UCSD-AML1 (cell line): Measurements from ENCODE around the gene ETFA.
A peak's percentile ranks its signal among the peaks of the same experiment; 100 is the strongest.

Source experiments
- DNase-seq: peaks from one replicate; lab custom pipeline; 2025; ENCODE audit not compliant: unreplicated experiment; lab: John Stamatoyannopoulos, UW

The ETFA gene

GRCh38 chr15:76340803-76341365, 29.6 kb upstream of the ETFA start:
- no peak for DNase-seq

DNA sequence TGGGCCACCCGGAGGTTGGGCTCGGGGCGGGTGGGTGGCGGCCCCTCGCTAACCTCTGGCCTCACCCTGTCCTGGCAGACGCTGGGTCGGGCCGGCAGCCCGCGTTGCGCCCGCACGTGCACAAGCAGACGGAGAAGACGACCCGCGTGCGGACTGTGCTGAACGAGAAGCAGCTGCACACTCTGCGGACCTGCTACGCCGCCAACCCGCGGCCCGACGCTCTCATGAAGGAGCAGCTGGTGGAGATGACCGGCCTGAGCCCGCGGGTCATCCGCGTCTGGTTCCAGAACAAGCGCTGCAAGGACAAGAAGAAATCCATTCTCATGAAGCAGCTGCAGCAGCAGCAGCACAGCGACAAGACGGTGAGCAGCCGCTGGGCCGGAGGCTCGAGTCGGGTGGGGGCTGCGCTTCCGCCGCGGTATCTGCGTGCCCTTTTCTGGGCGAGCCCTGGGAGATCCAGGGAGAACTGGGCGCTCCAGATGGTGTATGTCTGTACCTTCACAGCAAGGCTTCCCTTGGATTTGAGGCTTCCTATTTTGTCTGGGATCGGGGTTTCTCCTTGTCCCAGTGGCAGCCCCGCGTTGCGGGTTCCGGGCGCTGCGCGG, 29.0 kb upstream of the ETFA start:
- no peak for DNase-seq

DNA sequence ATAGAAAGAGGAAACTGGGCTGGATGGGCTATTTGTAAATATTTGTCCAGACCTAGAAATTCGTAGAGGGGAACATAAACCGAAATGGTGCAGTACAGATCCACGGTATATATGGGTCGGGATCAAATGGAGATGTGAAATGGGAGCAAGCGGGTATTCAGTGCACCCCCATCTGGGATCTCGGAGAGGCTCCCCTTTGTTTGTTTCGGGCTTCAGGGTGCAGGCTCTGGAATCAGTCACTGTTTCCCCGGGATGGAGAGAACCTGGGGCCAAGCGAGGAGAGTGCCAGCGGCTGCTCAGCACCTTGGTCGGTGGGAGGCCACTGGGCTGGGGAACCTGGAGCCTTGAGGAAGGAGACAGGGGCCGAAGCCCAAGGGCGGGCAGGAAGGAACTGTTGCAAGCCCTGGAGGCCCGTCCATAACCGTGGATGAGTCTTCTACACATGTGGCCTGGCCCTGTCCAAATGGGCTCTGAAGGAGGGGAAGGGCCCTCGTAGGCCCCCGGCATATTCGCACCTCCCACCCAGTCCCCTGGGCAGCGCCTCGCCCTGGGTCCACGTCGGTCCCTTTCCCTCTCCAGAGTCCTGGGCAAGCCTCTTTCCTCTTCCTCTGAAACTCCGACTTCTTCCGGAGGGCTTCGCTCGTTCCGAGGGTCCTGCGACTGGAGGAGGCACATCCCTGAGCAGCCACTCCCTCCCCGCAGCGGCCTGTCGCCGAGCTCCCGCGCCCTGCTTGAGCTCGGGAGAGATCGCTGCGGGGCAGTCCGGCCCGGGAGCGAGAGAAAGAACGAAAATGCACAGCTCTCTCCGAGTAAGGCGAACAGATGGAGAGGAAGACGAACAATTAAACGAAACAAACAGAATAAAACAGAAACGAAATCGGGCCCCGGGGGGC, 28.3 kb upstream of the ETFA start:
- DNase-seq = peak; percentile 34

DNA sequence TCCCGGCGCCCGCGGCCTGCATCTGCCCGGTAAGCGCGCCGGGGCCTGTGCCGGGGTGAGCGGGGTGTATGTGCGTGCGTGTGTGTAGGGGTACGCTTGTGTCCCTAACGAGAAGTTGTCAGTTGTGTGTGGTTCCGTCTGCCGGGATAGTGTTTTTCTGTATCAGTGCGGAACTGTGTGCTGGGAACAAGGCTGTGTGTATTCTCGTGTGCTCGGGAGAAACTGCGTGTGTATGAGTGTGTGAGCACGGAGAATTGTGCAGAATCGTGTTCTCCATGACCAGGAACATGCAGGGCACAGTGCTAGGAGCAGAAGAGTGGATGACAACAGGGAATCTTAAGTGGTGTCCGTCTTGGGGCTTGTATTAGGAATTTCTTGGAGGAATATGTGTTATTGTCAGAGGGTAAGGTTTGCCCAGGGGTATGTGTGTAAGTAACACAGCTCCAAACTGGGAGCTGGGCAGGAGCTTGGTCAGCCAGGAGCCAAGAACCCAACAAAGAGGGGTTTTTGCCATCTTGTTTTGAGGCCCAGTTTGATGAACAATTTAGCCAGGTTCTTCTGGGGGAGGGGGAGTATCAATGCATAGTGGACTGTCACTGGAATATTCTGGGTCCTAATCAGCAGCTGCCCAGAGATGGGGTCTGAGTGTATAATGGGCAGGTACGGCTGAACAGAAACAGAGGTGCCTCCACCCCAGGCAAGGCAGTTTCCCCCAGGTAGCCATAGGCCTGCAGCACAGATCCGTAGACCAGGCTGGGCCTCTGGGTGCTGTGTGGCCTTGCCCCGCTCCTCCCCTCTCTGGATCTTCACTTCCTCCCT, 27.4 kb upstream of the ETFA start:
- DNase-seq = no peak

- DNase-seq = no peak
Measured at GRCh38 chr15:76337696-76338485, 26.6 kb upstream of the ETFA start.

DNA sequence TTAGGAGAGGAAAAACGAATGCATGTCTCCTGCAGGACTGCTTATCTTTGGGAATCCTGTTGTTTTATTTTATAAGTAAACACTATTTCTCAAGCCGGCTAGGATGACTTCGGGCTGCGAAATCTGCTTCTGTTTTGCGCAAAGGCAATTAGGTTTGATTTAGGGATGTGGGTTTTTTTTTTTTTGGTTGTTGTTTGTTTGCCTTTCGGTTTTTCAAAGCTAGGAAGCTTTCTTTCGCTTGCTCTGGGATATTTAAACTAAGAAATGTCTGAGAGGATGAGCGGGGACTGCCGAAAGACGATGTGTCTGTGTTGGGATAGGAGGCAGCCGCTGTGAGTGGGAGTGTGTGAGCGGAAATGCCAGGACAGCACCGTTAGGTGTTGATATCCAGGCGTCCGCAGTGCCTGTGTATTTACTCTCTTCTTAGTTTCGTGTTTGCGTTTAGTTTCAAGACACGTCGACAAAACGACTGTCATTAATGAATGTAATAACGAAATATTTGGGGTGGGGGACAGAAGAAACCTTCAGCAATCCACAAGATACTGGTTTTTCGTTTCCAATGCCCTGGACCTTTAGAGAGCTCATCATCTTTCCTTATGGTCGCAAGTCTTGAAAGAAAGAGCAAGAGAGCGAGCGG, 25.9 kb upstream of the ETFA start:
- no peak for DNase-seq

DNA sequence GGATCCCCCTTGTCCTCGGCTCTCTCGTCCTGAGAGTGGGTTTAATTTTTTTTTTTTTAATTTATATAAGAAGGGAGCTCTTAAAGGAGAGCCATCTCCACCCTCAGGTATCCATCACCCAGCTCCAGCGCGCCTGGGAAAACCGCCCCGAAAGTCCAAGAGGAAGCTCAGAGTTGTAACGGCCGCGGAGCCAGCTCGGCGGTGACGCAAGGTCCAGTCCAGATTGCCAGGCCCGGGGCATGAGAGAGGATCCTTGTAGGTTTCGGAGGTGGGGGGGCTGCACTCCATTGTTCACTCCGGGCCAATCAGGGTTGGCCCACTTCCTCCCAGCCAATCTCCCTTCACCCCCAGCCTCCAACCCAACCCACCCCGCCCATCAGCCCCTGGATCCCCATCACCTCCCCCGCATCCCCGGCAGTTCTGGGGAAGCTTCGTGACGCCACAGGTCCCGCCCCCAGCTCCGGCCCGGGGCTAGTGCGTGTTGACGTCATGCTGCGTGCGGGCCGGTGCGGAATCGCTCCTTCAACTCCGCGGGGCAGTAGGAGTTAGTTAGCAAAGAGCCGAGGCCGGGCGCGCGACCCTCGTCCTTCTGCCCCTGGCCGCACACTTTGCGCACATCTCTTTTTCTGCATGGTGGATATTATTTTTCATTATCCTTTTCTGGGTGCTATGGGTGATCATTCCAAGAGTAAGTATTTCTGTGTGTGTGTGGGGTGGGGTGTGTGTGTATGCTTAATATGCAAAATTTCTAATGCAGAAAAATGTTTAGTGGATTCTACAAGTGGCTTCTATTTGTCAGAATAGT, 25.2 kb upstream of the ETFA start, which contains the start of gene ISL2:
Gene ISL2, plus strand, starts transcription at position 520 of the 805 bp plus-strand sequence. Its CDS starts 111 bp downstream, at position 631.
- DNase-seq = peak; percentile 73

GRCh38 chr15:76335307-76336253, 24.3 kb upstream of the ETFA start:
- DNase-seq = no peak

DNA sequence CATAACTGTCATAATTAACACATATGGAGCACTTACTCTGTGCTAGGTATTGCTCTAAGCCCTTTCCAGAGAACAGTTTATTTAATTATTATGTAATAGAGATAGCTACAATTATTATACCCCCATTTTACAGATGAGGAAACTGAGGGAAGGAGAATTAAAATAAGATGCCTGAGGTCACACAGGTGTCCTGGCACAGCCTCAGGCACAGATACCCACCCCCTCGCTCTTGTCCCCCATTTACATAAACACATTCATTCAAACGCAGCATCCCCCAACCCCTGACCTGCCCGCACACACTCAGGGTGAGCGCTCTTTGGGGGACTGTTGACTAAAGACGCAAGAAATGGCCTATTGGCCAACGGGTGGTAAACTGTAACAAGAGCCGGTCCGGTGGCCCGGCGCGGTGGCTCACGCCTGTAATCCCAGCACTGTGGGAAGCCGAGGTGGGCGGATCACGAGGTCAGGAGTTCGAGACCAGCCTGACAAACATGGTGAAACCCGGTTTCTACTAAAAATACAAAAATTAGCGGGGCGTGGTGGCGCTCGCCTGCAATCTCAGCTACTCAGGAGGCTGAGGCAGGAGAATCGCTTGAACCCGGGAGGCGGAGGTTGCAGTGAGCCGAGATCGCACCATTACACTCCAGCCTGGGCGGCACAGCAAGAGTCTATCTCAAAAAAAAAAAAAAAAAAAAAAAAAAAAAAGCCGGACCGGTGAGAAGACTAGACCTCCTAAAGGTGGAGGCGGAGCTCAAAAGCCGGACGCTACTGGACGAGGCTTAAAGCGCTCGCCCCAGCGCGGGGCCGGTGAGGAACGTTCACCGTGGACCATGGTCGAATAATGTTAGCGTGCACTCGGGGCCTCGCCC, 23.4 kb upstream of the ETFA start:
- DNase-seq = no peak

DNA sequence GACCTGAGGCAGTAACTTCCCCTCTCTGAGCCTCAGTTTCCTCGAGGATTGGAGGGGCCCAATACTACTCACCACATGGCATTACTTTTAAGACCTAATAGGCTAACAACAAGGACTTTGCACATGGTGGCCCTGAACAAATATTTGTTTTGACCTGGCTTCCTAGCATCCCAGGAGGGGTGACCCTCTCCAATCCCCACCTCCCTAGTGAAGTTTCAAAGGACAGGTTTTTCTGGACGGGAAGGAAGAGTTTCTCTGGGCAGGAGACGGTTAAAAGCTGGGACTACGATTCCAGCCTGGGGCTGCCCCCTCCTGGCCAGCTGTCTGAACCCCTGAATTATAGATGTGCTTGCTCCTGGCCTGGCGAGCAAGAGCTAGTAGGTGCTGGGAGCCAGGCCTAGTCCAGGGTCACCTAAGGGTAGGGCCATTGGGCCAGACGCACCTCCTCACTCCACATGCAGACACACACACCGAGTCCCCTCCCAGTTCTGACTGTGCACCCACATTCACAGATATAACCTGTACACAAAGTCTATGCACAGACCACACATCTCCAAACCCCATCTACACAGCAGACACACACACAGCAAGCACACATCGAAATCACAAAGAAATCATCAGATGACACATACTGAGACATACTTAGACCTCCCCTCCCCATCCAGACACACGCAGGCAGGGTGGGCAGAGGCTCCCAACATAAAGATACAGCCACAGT, 22.6 kb upstream of the ETFA start:
- DNase-seq = peak; percentile 25

- DNase-seq = no peak
Measured at GRCh38 chr15:76333309-76333708, 22.0 kb upstream of the ETFA start.

- DNase-seq = no peak
Measured at GRCh38 chr15:76332796-76333195, 21.5 kb upstream of the ETFA start.

DNA sequence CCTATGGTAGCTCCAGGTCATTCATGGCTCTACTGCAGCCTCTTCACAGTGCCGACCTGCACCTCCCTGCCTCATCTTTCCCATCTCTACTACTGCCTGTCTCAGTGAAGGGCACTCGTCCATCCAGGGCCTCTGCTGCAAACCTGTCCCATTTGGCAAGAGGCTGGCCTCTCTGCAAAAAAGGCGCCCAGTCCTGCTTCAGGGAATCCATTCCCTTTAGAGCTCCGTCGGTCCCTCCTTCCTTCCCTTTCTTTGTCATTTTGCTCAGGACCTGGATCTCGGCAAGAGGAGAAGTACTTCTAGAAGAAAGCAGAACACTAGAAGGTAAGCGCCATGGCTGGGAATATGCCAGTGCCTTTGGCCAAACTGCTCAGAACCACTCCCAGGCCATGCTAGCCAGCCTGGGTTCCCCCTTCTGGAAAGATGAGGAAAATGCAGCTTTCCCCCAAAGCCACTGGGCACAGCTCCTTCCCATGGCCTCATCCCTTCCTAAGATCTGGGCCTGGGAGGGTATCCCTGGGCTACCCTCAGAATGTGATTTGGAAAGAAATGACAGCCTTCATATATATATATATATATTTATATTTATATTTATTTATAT, 18.9 kb upstream of the ETFA start:
- peak; percentile 36 for DNase-seq

DNA sequence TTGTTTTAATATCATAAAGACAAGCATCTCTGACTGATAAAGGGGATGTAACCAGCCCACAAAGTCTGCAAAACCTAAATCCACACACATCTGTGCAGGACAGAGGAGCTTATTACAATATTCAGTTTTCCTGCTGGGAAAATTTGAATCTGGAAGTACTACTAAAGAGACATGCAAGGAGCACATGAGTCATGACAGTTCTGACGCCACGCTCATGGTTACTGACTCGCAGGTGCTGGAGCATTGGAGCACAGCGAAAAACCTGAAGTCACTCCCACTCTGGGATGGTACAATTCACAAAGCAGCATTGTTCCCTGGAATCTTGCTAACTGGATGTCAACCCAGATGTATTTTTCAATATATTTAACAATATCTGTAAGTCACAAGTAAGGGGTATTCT, 17.7 kb upstream of the ETFA start:
- DNase-seq = no peak

- no peak for DNase-seq
Measured at GRCh38 chr15:76328106-76328696, 16.9 kb upstream of the ETFA start.
